Stimulated activated CD4-positive, alpha-beta T cell treated with anti-CD3 and anti-CD28 coated beads, Interleukin-12 subunit alpha, Interleukin-12 subunit beta, amount 100 ng/mL, for 4 hours (primary cell): ENCODE data around the gene ADGRB2.

Source experiments
- DNase-seq: peaks from one replicate; pipeline ENCODE4 v3.0.0-alpha.2; 2020

Gene ADGRB2

GRCh38 chr1:31697369-31697984 lies 66.7 kb downstream of the ADGRB2 start:
- no peak for DNase-seq

GRCh38 chr1:31696242-31696641 lies 67.9 kb downstream of the ADGRB2 start:
- no peak for DNase-seq

GRCh38 chr1:31695327-31695726 lies 68.8 kb downstream of the ADGRB2 start:
- DNase-seq, result no peak

- no peak for DNase-seq
Observed at GRCh38 chr1:31694964-31695313, 69.2 kb downstream of the ADGRB2 start.

- no peak for DNase-seq
Observed at GRCh38 chr1:31694069-31694963, 69.8 kb downstream of the ADGRB2 start.

- no peak for DNase-seq
Observed at GRCh38 chr1:31693231-31693630, 70.9 kb downstream of the ADGRB2 start.

GRCh38 chr1:31691951-31692350 lies 72.2 kb downstream of the ADGRB2 start:
- no peak for DNase-seq

- no peak for DNase-seq
Observed at GRCh38 chr1:31691446-31691845, 72.7 kb downstream of the ADGRB2 start.

GRCh38 chr1:31690921-31691320 lies 73.2 kb downstream of the ADGRB2 start:
- DNase-seq, result no peak

GRCh38 chr1:31689854-31690253 lies 74.3 kb downstream of the ADGRB2 start:
- DNase-seq, result no peak

GRCh38 chr1:31689379-31689778 lies 74.8 kb downstream of the ADGRB2 start:
- DNase-seq, result no peak

GRCh38 chr1:31688233-31688918 lies 75.8 kb downstream of the ADGRB2 start:
- DNase-seq, result no peak

- no peak for DNase-seq
Observed at GRCh38 chr1:31687601-31688000, 76.5 kb downstream of the ADGRB2 start.

- DNase-seq, result no peak
Observed at GRCh38 chr1:31685795-31686194, 78.3 kb downstream of the ADGRB2 start.

- no peak for DNase-seq
Observed at GRCh38 chr1:31683997-31684396, 80.1 kb downstream of the ADGRB2 start.

- no peak for DNase-seq
Observed at GRCh38 chr1:31681415-31681814, 82.7 kb downstream of the ADGRB2 start.

GRCh38 chr1:31679676-31680230 lies 84.4 kb downstream of the ADGRB2 start:
- no peak for DNase-seq

GRCh38 chr1:31679091-31679490 lies 85.0 kb downstream of the ADGRB2 start:
- DNase-seq, result no peak

GRCh38 chr1:31678681-31679080 lies 85.5 kb downstream of the ADGRB2 start:
- no peak for DNase-seq

- no peak for DNase-seq
Observed at GRCh38 chr1:31677949-31678348, 86.2 kb downstream of the ADGRB2 start.

- no peak for DNase-seq
Observed at GRCh38 chr1:31677401-31677800, 86.7 kb downstream of the ADGRB2 start.
